GM19099 (cell line): Measurements from ENCODE around the gene INPP5B.

Experiments
- POLR2A ChIP-seq: IDR thresholded peaks from 3 replicates; pipeline ENCODE4 v1.6.1; 2011; ENCODE audit warnings: low read depth; ENCODE audit not compliant: insufficient read length; ENCODE audit errors: extremely low read depth

INPP5B gene

GRCh38 chr1:37951041-37951782, 4.4 kb upstream of the INPP5B start:
- no peak for TF ChIP-seq POLR2A

- TF ChIP-seq POLR2A, result no peak
These were observed 2.8 kb upstream of the INPP5B start for GRCh38 chr1:37949524-37950152.

- TF ChIP-seq POLR2A, result no peak
These were observed 2.0 kb upstream of the INPP5B start for GRCh38 chr1:37948841-37949240.

GRCh38 chr1:37948166-37948565, 1.3 kb upstream of the INPP5B start:
- no peak for TF ChIP-seq POLR2A

- TF ChIP-seq POLR2A, result no peak
These were observed 511 bp upstream of the INPP5B start for GRCh38 chr1:37947364-37947763.

GRCh38 chr1:37945743-37946702, 830 bp downstream of the INPP5B start:
- no peak for TF ChIP-seq POLR2A

GRCh38 chr1:37945251-37945650, 1.6 kb downstream of the INPP5B start:
- no peak for TF ChIP-seq POLR2A

GRCh38 chr1:37944816-37945215, 2.0 kb downstream of the INPP5B start:
- TF ChIP-seq POLR2A, result no peak

GRCh38 chr1:37944086-37944763, 2.6 kb downstream of the INPP5B start:
- no peak for TF ChIP-seq POLR2A

- no peak for TF ChIP-seq POLR2A
These were observed 6.4 kb downstream of the INPP5B start for GRCh38 chr1:37940299-37940947.

GRCh38 chr1:37932759-37933158, 14.1 kb downstream of the INPP5B start:
- no peak for TF ChIP-seq POLR2A

GRCh38 chr1:37931361-37932158, 15.3 kb downstream of the INPP5B start:
- TF ChIP-seq POLR2A, result peak; percentile 65

GRCh38 chr1:37931102-37931360, 15.8 kb downstream of the INPP5B start:
- TF ChIP-seq POLR2A, result no peak

- no peak for TF ChIP-seq POLR2A
These were observed 16.4 kb downstream of the INPP5B start for GRCh38 chr1:37930246-37931101.
